Liver (tissue), 9 donors: ENCODE data around the gene TLNRD1. TPM values are rescaled to one million over a fixed set of nuclear protein-coding genes. Genes with fewer than 3 reads are reported as not detected.

Experiments
- DNase-seq: peaks from one replicate; pipeline ENCODE4 v3.0.0-alpha.2; 2017; ENCODE audit warnings: low spot score
- H3K27ac ChIP-seq, 2 donors: one replicate each; pipeline ENCODE4 v1.7.0; 2013; ENCODE audit warnings: inconsistent platforms in 2 of 2, low read length in 2 of 2, control low read depth in 1 of 2, low read depth in 1 of 2, mild to moderate bottlenecking in 1 of 2
- H3K27me3 ChIP-seq, 4 donors: one replicate each; pipeline versions ENCODE4 v1.6.1 to v1.7.0; 2013; ENCODE audit warnings: low read length in 3 of 4, inconsistent platforms in 1 of 4, mild to moderate bottlenecking in 1 of 4, moderate library complexity in 1 of 4; ENCODE audit not compliant: control insufficient read depth in 4 of 4, insufficient read depth in 4 of 4
- H3K36me3 ChIP-seq, 4 donors: one replicate each; pipeline versions ENCODE4 v1.6.1 to v1.7.0; 2013; ENCODE audit warnings: low read length in 3 of 4, mild to moderate bottlenecking in 3 of 4, low read depth in 1 of 4, moderate library complexity in 1 of 4; ENCODE audit not compliant: control insufficient read depth in 4 of 4, insufficient read depth in 3 of 4
- H3K4me1 ChIP-seq, 4 donors: one replicate each; pipeline versions ENCODE4 v1.6.1 to v1.7.0; 2013; ENCODE audit warnings: low read length in 3 of 4, mild to moderate bottlenecking in 3 of 4, moderate library complexity in 1 of 4; ENCODE audit not compliant: control insufficient read depth in 4 of 4, insufficient read depth in 4 of 4
- H3K4me3 ChIP-seq, 3 donors: one replicate each; pipeline versions ENCODE4 v1.6.1 to v1.7.0; 2013; ENCODE audit warnings: low read length in 3 of 3, control low read depth in 1 of 3, low read depth in 1 of 3, mild to moderate bottlenecking in 1 of 3
- H3K9ac ChIP-seq, 2 donors: one replicate each; pipeline ENCODE4 v1.7.0; 2013; ENCODE audit warnings: low read length in 2 of 2, mild to moderate bottlenecking in 2 of 2, moderate library complexity in 2 of 2, control low read depth in 1 of 2, low read depth in 1 of 2
- H3K9me3 ChIP-seq, 4 donors: one replicate each; pipeline versions ENCODE4 v1.6.1 to v1.7.0; 2013; ENCODE audit warnings: low read length in 3 of 4; ENCODE audit not compliant: control insufficient read depth in 4 of 4
- ATF3 ChIP-seq: IDR thresholded peaks from 2 replicates; pipeline ENCODE4 v1.6.1; 2016; ENCODE audit warnings: antibody characterized with exemption
- CTCF ChIP-seq: fragments of 150-350 bp; IDR thresholded peaks from 2 replicates; pipeline ENCODE4 v1.5.1; 2017; ENCODE audit warnings: improper control_type of control experiment, low read depth, low read length; ENCODE audit not compliant: missing input control
- EGR1 ChIP-seq, 2 donors: IDR thresholded peaks; 2 replicates each; pipeline ENCODE4 v1.6.1; 2016 to 2018; ENCODE audit warnings: antibody characterized with exemption in 2 of 2, low read depth in 2 of 2
- FOXA1 ChIP-seq: IDR thresholded peaks from 2 replicates; pipeline ENCODE4 v1.6.1; 2016; ENCODE audit warnings: antibody characterized with exemption
- FOXA2 ChIP-seq: IDR thresholded peaks from 2 replicates; pipeline ENCODE4 v1.6.1; 2016; ENCODE audit warnings: antibody characterized with exemption
- GABPA ChIP-seq, 2 donors: IDR thresholded peaks in 1 of 2; conservative IDR thresholded peaks in 1 of 2; 2 replicates each; pipeline ENCODE4 v1.6.1; 2016; ENCODE audit warnings: antibody characterized with exemption in 2 of 2, mild to moderate bottlenecking in 1 of 2, moderate library complexity in 1 of 2
- HNF4A ChIP-seq, 2 donors: conservative IDR thresholded peaks; 2 replicates each; pipeline ENCODE4 v1.6.1; 2016; ENCODE audit warnings: antibody characterized with exemption in 2 of 2, mild to moderate bottlenecking in 2 of 2
- HNF4G ChIP-seq: IDR thresholded peaks from 2 replicates; pipeline ENCODE4 v1.6.1; 2016; ENCODE audit warnings: antibody characterized with exemption
- JUND ChIP-seq, 2 donors: IDR thresholded peaks; 2 replicates each; pipeline ENCODE4 v1.6.1; 2016; ENCODE audit warnings: antibody characterized with exemption in 2 of 2
- MAX ChIP-seq: IDR thresholded peaks from 2 replicates; pipeline ENCODE4 v1.6.1; 2016; ENCODE audit warnings: antibody characterized with exemption
- NR2F2 ChIP-seq: IDR thresholded peaks from 2 replicates; pipeline ENCODE4 v1.6.1; 2016; ENCODE audit warnings: antibody characterized with exemption
- RAD21 ChIP-seq, 2 donors: IDR thresholded peaks; 2 replicates each; pipeline ENCODE4 v1.6.1; 2016; ENCODE audit warnings: antibody characterized with exemption in 2 of 2, mild to moderate bottlenecking in 2 of 2
- REST ChIP-seq: IDR thresholded peaks from 2 replicates; pipeline ENCODE4 v1.6.1; 2016; ENCODE audit warnings: antibody characterized with exemption, mild to moderate bottlenecking
- RXRA ChIP-seq, 2 donors: IDR thresholded peaks; 2 replicates each; pipeline ENCODE4 v1.6.1; 2017 to 2018; ENCODE audit warnings: antibody characterized with exemption in 2 of 2, mild to moderate bottlenecking in 1 of 2
- SP1 ChIP-seq: IDR thresholded peaks from 2 replicates; pipeline ENCODE4 v1.6.1; 2018; ENCODE audit warnings: antibody characterized with exemption, mild to moderate bottlenecking
- TAF1 ChIP-seq: conservative IDR thresholded peaks from 2 replicates; pipeline ENCODE4 v1.6.1; 2016; ENCODE audit warnings: antibody characterized with exemption, mild to moderate bottlenecking
- YY1 ChIP-seq: IDR thresholded peaks from 2 replicates; pipeline ENCODE4 v1.6.1; 2016; ENCODE audit warnings: antibody characterized with exemption, mild to moderate bottlenecking
- ZBTB33 ChIP-seq: IDR thresholded peaks from 2 replicates; pipeline ENCODE4 v1.6.1; 2016; ENCODE audit warnings: antibody characterized with exemption
- polyA plus RNA-seq, 2 donors: library from polyadenylated mRNA; stranded (reverse) in 1 of 2; unstranded in 1 of 2; fragments of 200-250 nt in 1 of 2; fragments of >200 nt in 1 of 2; fragmentation: Nextera tagmentation in 1 of 2; extraction: Ambion mirVana in 1 of 2; gene quantifications; one replicate each; pipeline versions ENCODE4 v1.2.1 to v1.2.3, GENCODE V29; 2013 to 2015
- total RNA-seq, 2 donors: library from RNA; depleted of rRNA; stranded (reverse); fragments of >200 nt; gene quantifications; one replicate each; pipeline ENCODE4 v1.2.3, GENCODE V29; 2014
- donor health status: healthy.
- donor health status: healthy.
- donor health status: healthy.
- donor health status: healthy.
- donor health status: healthy.

The TLNRD1 gene
- total and polyA plus RNA-seq, 4 donors, result 1.1 to 5.8 (median 3.2) TPM

- Histone ChIP-seq H3K27ac (no peak overlapping the region), H3K4me1 (peaks cover 2 to 12% (median 7%) of the 10 kb centered on the region in 4 donors), H3K9me3 (no peaks in the 10 kb centered on the region), H3K36me3 (no peaks in the 10 kb centered on the region), H3K27me3 (no peaks in the 10 kb centered on the region), H3K4me3 (no peak overlapping the region), H3K9ac (no peak overlapping the region)
- TF ChIP-seq CTCF (no peak), RXRA (IDR thresholded peaks at IDR 0.05) (no peak), SP1 (no peak), NR2F2 (no peak), YY1 (no peak), HNF4A (conservative IDR thresholded peaks at IDR 0.05) (no peak), RAD21 (IDR thresholded peaks at IDR 0.05) (no peak), GABPA (IDR thresholded peaks at IDR 0.05 in 1 of 2, conservative IDR thresholded peaks at IDR 0.05 in 1 of 2) (no peak), HNF4G (no peak), MAX (no peak), FOXA2 (no peak), TAF1 (no peak), FOXA1 (no peak), ZBTB33 (no peak), JUND (IDR thresholded peaks at IDR 0.05) (no peak), EGR1 (IDR thresholded peaks at IDR 0.05; ENCODE audit: low read depth in 2 of 2) (no peak), ATF3 (no peak), REST (no peak)
- DNase-seq, result no peak
These were observed 49.5 kb downstream of the TLNRD1 start for GRCh38 chr15:81050259-81050658.
